ENCODE data around the gene TMPRSS13.

The TMPRSS13 gene

DNA sequence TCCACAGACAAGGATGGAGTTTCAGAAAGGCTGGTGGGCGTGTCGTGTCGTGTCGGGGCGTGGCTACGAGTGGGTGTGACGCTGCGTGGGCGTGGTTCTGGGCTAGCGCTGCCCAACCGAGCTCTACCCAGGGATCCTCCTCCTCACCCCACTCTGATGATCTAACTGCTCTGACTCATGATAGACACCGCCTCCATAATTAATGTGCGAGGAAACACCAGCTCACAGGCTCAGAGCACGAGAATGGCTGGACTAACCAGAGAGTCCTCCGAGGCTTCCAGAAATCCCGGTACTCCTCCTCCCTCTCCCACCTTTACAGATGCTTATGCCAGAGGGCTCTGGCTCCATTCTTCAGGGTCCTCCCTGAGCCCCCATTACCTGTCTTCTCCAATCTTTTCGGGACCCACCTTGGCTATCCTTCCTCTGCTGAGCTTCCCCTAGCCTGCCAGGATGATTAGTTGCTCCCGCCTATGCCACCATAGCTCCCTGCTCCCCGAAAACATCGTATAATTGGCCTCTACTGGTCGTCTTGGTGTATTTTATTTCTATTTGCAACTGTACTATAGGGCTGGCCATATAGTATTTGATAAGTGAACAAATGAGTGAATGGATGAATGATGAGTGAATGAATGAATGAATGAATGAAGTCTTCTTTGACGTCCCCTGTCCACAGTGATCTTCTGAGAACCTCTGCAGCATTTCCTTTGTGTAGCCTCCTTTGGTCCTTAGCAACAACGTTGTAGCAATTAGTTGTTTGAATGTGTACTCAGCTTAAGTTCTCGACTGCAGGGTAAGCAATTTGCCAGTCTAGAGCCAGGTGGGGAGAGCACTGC lies 21.7 kb downstream of the TMPRSS13 start:
- ChIA-PET CTCF (interaction anchor here (0.5 to 1.7 kb wide), 9 partner anchors 13 to 91 kb away, joined by 3 to 6 read pairs (median 3); partner anchors contain the start of gene FXYD6), POLR2A (interaction anchor here (0.7 to 1.4 kb wide), 5 partner anchors 13 to 33 kb away, joined by 3 to 6 read pairs (median 3); no protein-coding TSS in a partner anchor)
- peak; percentile 95 for DNase-seq (ENCODE audit: extremely low spot score)
- no peak for TF ChIP-seq SP1 (IDR thresholded peaks at IDR 0.05)
- TF ChIP-seq FOXK2 (IDR thresholded peaks at IDR 0.05), result no peak
- TF ChIP-seq NFRKB (IDR thresholded peaks at IDR 0.05), result no peak
- TF ChIP-seq HDGF (IDR thresholded peaks at IDR 0.05; ENCODE audit: borderline replicate concordance), result no peak
- TF ChIP-seq, protein P1, sequence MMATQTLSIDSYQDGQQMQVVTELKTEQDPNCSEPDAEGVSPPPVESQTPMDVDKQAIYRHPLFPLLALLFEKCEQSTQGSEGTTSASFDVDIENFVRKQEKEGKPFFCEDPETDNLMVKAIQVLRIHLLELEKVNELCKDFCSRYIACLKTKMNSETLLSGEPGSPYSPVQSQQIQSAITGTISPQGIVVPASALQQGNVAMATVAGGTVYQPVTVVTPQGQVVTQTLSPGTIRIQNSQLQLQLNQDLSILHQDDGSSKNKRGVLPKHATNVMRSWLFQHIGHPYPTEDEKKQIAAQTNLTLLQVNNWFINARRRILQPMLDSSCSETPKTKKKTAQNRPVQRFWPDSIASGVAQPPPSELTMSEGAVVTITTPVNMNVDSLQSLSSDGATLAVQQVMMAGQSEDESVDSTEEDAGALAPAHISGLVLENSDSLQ (IDR thresholded peaks at IDR 0.05), result peak; percentile 90
- no peak for TF ChIP-seq TARDBP (IDR thresholded peaks at IDR 0.05)
- no peak for TF ChIP-seq CTBP1 (IDR thresholded peaks at IDR 0.05; ENCODE audit: borderline replicate concordance)
- peak; percentile 68 for TF ChIP-seq L3MBTL2 (conservative IDR thresholded peaks at IDR 0.05)
- TF ChIP-seq ARNT (IDR thresholded peaks at IDR 0.05), result no peak

DNA sequence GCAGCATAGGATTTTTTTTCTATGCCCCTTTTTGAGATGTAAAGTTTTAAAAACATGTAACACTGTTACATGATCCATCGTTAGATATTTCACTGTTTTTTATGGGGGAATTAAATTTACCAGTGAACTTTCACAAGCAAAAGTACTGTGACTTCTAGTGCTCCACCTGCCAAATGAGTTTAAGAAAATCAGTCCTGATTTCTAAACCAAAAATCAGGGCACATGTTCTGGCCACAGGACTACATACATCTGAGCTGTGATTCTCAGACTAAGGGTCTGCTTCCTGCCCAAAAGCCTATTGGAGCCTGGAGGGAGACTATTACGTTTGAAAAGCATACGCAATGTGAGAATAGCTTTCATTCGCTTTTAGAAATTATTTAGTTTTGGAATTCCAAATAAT lies 22.5 kb downstream of the TMPRSS13 start:
- no peak for DNase-seq (ENCODE audit: extremely low spot score)
- TF ChIP-seq CTBP1 (IDR thresholded peaks at IDR 0.05; ENCODE audit: borderline replicate concordance), result no peak
- POLR2A ChIA-PET, result interaction anchor here (0.9 to 1.4 kb wide), 4 partner anchors 17 to 33 kb away, joined by 3 to 6 read pairs (median 4); no protein-coding TSS in a partner anchor
- CTCF ChIA-PET, result interaction anchor here (0.8 to 1.7 kb wide), 6 partner anchors 29 to 90 kb away, joined by 3 to 6 read pairs (median 4); partner anchors contain the start of gene FXYD6

DNA sequence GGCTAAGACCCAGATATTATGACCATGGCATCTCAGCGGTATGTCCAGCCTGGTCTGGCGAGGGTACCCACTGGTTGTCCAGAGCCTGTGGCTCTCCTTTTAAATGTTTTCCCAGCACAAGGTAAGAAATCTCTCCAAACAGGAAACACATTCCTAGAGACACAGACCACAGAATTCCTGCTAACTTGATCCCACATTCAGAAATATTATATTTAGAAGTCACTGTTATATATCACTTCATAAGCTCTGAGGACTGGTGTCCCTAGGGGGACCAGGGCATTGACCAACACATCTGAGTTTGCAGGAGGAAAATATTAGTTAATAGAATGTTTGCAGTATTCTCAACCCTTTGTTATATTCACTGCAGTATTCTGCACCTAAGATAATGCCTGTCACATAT lies 23.1 kb downstream of the TMPRSS13 start:
- POLR2A ChIA-PET, result no interaction called here
- no peak for TF ChIP-seq L3MBTL2 (conservative IDR thresholded peaks at IDR 0.05)
- TF ChIP-seq SUZ12 (IDR thresholded peaks at IDR 0.05), result no peak
- no peak for TF ChIP-seq BHLHE40 (IDR thresholded peaks at IDR 0.05; ENCODE audit: borderline replicate concordance)
- TF ChIP-seq FOXK2 (IDR thresholded peaks at IDR 0.05), result no peak
- TF ChIP-seq HDGF (IDR thresholded peaks at IDR 0.05; ENCODE audit: borderline replicate concordance), result no peak
- TF ChIP-seq ELF4 (IDR thresholded peaks at IDR 0.05), result no peak
- no peak for TF ChIP-seq NFRKB (IDR thresholded peaks at IDR 0.05)
- TF ChIP-seq CTBP1 (IDR thresholded peaks at IDR 0.05; ENCODE audit: borderline replicate concordance), result no peak
- TF ChIP-seq ZNF384 (IDR thresholded peaks at IDR 0.05), result no peak
- TF ChIP-seq LEF1 (IDR thresholded peaks at IDR 0.05; ENCODE audit: borderline replicate concordance), result no peak
- CTCF ChIA-PET, result interaction anchor here (1.5 kb wide), 1 partner anchor 89 kb away, joined by 4 read pairs; no protein-coding TSS in a partner anchor
- no peak for DNase-seq (ENCODE audit: extremely low spot score)

DNA sequence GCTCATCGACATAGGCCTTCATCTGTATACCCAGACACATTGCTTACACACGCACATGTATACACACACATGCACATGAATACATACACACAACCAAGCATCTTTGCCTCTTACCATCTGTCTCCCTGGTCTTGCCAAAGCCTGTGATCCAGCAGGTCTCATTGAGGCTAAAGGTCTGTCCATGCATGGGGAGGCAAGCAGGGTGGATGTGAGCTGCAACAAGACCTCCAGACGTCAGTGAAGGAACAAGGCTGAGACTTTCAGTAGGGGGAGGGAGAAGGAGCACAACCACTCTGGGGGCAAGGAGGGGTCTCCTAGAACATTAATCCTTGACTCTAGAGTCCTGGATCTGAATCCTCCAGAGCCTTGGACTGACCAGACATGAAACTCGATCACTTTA lies 23.7 kb downstream of the TMPRSS13 start:
- TF ChIP-seq SUZ12 (IDR thresholded peaks at IDR 0.05), result no peak
- no peak for TF ChIP-seq HDGF (IDR thresholded peaks at IDR 0.05; ENCODE audit: borderline replicate concordance)
- no peak for TF ChIP-seq NFRKB (IDR thresholded peaks at IDR 0.05)
- TF ChIP-seq ARNT (IDR thresholded peaks at IDR 0.05), result no peak
- TF ChIP-seq TARDBP (IDR thresholded peaks at IDR 0.05), result no peak
- TF ChIP-seq LEF1 (IDR thresholded peaks at IDR 0.05; ENCODE audit: borderline replicate concordance), result no peak
- TF ChIP-seq, protein P1 (IDR thresholded peaks at IDR 0.05), result no peak
- no peak for TF ChIP-seq FOXM1 (IDR thresholded peaks at IDR 0.05; ENCODE audit: borderline replicate concordance)
- TF ChIP-seq BHLHE40 (IDR thresholded peaks at IDR 0.05; ENCODE audit: borderline replicate concordance), result no peak
- TF ChIP-seq FOXA1 (IDR thresholded peaks at IDR 0.05), result no peak
- TF ChIP-seq SP1 (IDR thresholded peaks at IDR 0.05), result no peak
- no peak for TF ChIP-seq L3MBTL2 (conservative IDR thresholded peaks at IDR 0.05)
- no peak for TF ChIP-seq FOXK2 (IDR thresholded peaks at IDR 0.05)
- CTCF ChIA-PET, result interaction anchor here (0.9 to 1.7 kb wide), 4 partner anchors 41 to 82 kb away, joined by 3 to 8 read pairs (median 6); no protein-coding TSS in a partner anchor
- POLR2A ChIA-PET, result no interaction called here
- no peak for DNase-seq (ENCODE audit: extremely low spot score)

DNA sequence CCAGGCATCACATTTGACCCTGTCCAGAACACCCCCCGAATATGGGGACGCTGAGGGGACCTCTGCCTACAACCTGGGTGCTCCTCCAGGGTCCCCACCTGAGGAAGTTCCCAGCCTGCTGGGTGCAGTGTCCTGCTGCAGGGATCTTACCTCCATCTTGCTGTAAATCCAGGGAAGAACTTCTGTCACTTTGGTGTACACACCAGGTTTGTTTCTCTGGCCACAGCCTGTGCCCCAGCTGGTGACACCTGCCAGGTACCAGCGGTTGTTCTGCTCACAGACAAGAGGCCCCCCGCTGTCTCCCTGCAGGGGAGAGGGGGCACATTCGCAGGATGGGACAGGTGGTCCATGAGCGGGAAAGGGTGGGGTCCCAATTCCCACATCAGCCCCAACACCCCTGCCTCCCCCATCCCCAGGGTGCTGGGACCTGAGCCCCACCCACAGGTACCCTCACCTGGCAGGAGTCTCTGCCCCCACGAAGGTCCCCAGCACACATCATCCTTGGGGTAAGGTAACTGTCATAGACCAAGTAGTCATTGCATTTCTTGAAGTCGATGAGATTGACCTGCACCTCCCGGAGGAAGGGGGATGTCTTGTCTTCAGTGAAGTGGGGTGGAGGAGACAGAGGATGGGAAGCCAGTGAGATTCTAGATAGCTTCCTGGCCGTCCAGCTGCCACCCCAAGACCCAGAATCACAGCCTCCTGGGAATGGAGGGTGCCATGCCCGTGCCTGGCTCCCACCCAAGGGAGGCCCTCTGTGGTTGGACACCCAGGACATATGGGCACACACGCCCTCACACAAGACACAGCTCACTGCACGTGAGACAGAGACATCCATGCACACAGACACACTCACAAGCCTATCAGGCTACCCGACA lies 25.5 kb downstream of the TMPRSS13 start:
- POLR2A ChIA-PET, result no interaction called here
- CTCF ChIA-PET, result interaction anchor here (1.3 to 1.7 kb wide), 4 partner anchors 19 to 81 kb away, joined by 5 to 8 read pairs (median 6); no protein-coding TSS in a partner anchor
- no peak for DNase-seq (ENCODE audit: extremely low spot score)
- TF ChIP-seq, protein P1 (IDR thresholded peaks at IDR 0.05), result no peak
- no peak for TF ChIP-seq FOXM1 (IDR thresholded peaks at IDR 0.05; ENCODE audit: borderline replicate concordance)
- no peak for TF ChIP-seq FOXK2 (IDR thresholded peaks at IDR 0.05)
- no peak for TF ChIP-seq HDGF (IDR thresholded peaks at IDR 0.05; ENCODE audit: borderline replicate concordance)
- TF ChIP-seq NFRKB (IDR thresholded peaks at IDR 0.05), result no peak
- TF ChIP-seq BHLHE40 (IDR thresholded peaks at IDR 0.05; ENCODE audit: borderline replicate concordance), result no peak
- no peak for TF ChIP-seq ZNF384 (IDR thresholded peaks at IDR 0.05)
- TF ChIP-seq L3MBTL2 (conservative IDR thresholded peaks at IDR 0.05), result no peak
- TF ChIP-seq ELF4 (IDR thresholded peaks at IDR 0.05), result no peak
- no peak for TF ChIP-seq LEF1 (IDR thresholded peaks at IDR 0.05; ENCODE audit: borderline replicate concordance)
- no peak for TF ChIP-seq ARNT (IDR thresholded peaks at IDR 0.05)
- TF ChIP-seq CTBP1 (IDR thresholded peaks at IDR 0.05; ENCODE audit: borderline replicate concordance), result no peak
- TF ChIP-seq TARDBP (IDR thresholded peaks at IDR 0.05), result no peak
- TF ChIP-seq FOXA1 (IDR thresholded peaks at IDR 0.05), result no peak
- TF ChIP-seq SP1 (IDR thresholded peaks at IDR 0.05), result no peak
- TF ChIP-seq SUZ12 (IDR thresholded peaks at IDR 0.05), result no peak

All from HEK293T (cell line).